ENCODE measurements around the gene ECD.

The ECD gene

GRCh38 chr10:73106301-73106700 lies 61.5 kb downstream of the ECD start:
- no peaks in the 10 kb centered on the region for H3K4me1 ChIP-seq (ENCODE audit: low read length)
- H3K79me2 ChIP-seq (ENCODE audit: low read length): no peaks in the 10 kb centered on the region
- no peak overlapping the region for H2AFZ ChIP-seq (ENCODE audit: low read depth, low read length)
- TF ChIP-seq EZH2phosphoT487 (IDR thresholded peaks at IDR 0.05; ENCODE audit: low read depth): no peak
- TF ChIP-seq CTCF (IDR thresholded peaks at IDR 0.05; ENCODE audit: low read depth, low read length): no peak
- H4K20me1 ChIP-seq (ENCODE audit: insufficient read depth, low read length): no peaks in the 10 kb centered on the region
- no peak overlapping the region for H3K4me3 ChIP-seq (ENCODE audit: low read length)
- H3K9ac ChIP-seq (ENCODE audit: low read length): no peak overlapping the region
- no peaks in the 10 kb centered on the region for H3K9me3 ChIP-seq (ENCODE audit: insufficient read depth, low read length)
- H3K36me3 ChIP-seq (replicated peaks; ENCODE audit: low read depth, low read length): no peaks in the 10 kb centered on the region
- H3K4me2 ChIP-seq (ENCODE audit: low read length): no peak overlapping the region
- no peaks in the 10 kb centered on the region for H3K27me3 ChIP-seq (ENCODE audit: low read depth, low read length)
- no peak overlapping the region for H3K27ac ChIP-seq (ENCODE audit: low read length)

GRCh38 chr10:73099141-73099540 lies 68.7 kb downstream of the ECD start:
- H3K36me3 ChIP-seq (replicated peaks; ENCODE audit: low read depth, low read length): peaks cover 4% of the 10 kb centered on the region
- no peak overlapping the region for H3K27ac ChIP-seq (ENCODE audit: low read length)
- H3K9me3 ChIP-seq (ENCODE audit: insufficient read depth, low read length): no peaks in the 10 kb centered on the region
- H3K9ac ChIP-seq (ENCODE audit: low read length): no peak overlapping the region
- no peak overlapping the region for H3K4me3 ChIP-seq (ENCODE audit: low read length)
- H3K4me1 ChIP-seq (ENCODE audit: low read length): peaks cover 18% of the 10 kb centered on the region
- H3K79me2 ChIP-seq (ENCODE audit: low read length): peaks cover 24% of the 10 kb centered on the region
- H2AFZ ChIP-seq (ENCODE audit: low read depth, low read length): no peak overlapping the region
- TF ChIP-seq CTCF (IDR thresholded peaks at IDR 0.05; ENCODE audit: low read depth, low read length) (no peak), EZH2phosphoT487 (IDR thresholded peaks at IDR 0.05; ENCODE audit: low read depth) (no peak)
- peaks cover 10% of the 10 kb centered on the region for H4K20me1 ChIP-seq (ENCODE audit: insufficient read depth, low read length)
- no peak overlapping the region for H3K4me2 ChIP-seq (ENCODE audit: low read length)
- no peaks in the 10 kb centered on the region for H3K27me3 ChIP-seq (ENCODE audit: low read depth, low read length)

- Histone ChIP-seq H2AFZ (ENCODE audit: low read depth, low read length) (peak overlapping the region; percentile 74), H3K36me3 (replicated peaks; ENCODE audit: low read depth, low read length) (peaks cover 4% of the 10 kb centered on the region), H3K4me1 (ENCODE audit: low read length) (peaks cover 22% of the 10 kb centered on the region), H4K20me1 (ENCODE audit: insufficient read depth, low read length) (peaks cover 23% of the 10 kb centered on the region), H3K27me3 (ENCODE audit: low read depth, low read length) (no peaks in the 10 kb centered on the region), H3K9ac (ENCODE audit: low read length) (peak overlapping the region; percentile 63), H3K4me2 (ENCODE audit: low read length) (peak overlapping the region; percentile 80), H3K9me3 (ENCODE audit: insufficient read depth, low read length) (no peaks in the 10 kb centered on the region), H3K79me2 (ENCODE audit: low read length) (peaks cover 41% of the 10 kb centered on the region), H3K4me3 (ENCODE audit: low read length) (peak overlapping the region; percentile 98), H3K27ac (ENCODE audit: low read length) (peak overlapping the region; percentile 88)
- no peak for TF ChIP-seq CTCF (IDR thresholded peaks at IDR 0.05; ENCODE audit: low read depth, low read length)
- TF ChIP-seq EZH2phosphoT487 (IDR thresholded peaks at IDR 0.05; ENCODE audit: low read depth): no peak
Observed at GRCh38 chr10:73097305-73097670, 70.5 kb downstream of the ECD start.

GRCh38 chr10:73096449-73097304 lies 71.1 kb downstream of the ECD start, which contains the start of gene P4HA1:
P4HA1 (minus strand) TSS chr10:73096866; CDS start chr10:73074883, 21,983 bp downstream.
- TF ChIP-seq CTCF (IDR thresholded peaks at IDR 0.05; ENCODE audit: low read depth, low read length) (peak; percentile 49), EZH2phosphoT487 (IDR thresholded peaks at IDR 0.05; ENCODE audit: low read depth) (no peak)
- H3K4me2 ChIP-seq (ENCODE audit: low read length): peak within 1 kb of the TSS; percentile 84
- peaks cover 22% of the 10 kb centered on the region for H3K4me1 ChIP-seq (ENCODE audit: low read length)
- peak within 1 kb of the TSS; percentile 88 for H3K27ac ChIP-seq (ENCODE audit: low read length)
- peaks cover 47% of the 10 kb centered on the region for H3K79me2 ChIP-seq (ENCODE audit: low read length)
- no peaks in the 10 kb centered on the region for H3K9me3 ChIP-seq (ENCODE audit: insufficient read depth, low read length)
- peak within 1 kb of the TSS; percentile 98 for H3K4me3 ChIP-seq (ENCODE audit: low read length)
- H2AFZ ChIP-seq (ENCODE audit: low read depth, low read length): peak within 1 kb of the TSS; percentile 74
- H4K20me1 ChIP-seq (ENCODE audit: insufficient read depth, low read length): peaks cover 27% of the 10 kb centered on the region
- no peaks in the 10 kb centered on the region for H3K27me3 ChIP-seq (ENCODE audit: low read depth, low read length)
- H3K36me3 ChIP-seq (replicated peaks; ENCODE audit: low read depth, low read length): peaks cover 8% of the 10 kb centered on the region
- peak within 1 kb of the TSS; percentile 86 for H3K9ac ChIP-seq (ENCODE audit: low read length)

All from OCI-LY3 (cell line).